ENCODE measurements around the gene RPS27A. TPM values are rescaled to one million over a fixed set of nuclear protein-coding genes. Genes with fewer than 3 reads are reported as not detected.

The RPS27A gene
- total and polyA plus RNA-seq, 10 of the 15 experiments (the other 5 are each of a cell fraction or from before 2014, with no cell fraction given), result 1,460 to 4,705 (median 1,996) TPM

- TF ChIP-seq NFYA (IDR thresholded peaks at IDR 0.05; ENCODE audit: borderline replicate concordance, low read depth, low read length), result no peak
- no peak for TF ChIP-seq ZBTB33 (IDR thresholded peaks at IDR 0.05)
- 0 out of 2 replicates have a peak, but pooled peaks have one; percentile 46 for TF ChIP-seq TBL1XR1 (IDR thresholded peaks at IDR 0.05; ENCODE audit: low read depth, low read length)
- TF ChIP-seq NFXL1 (IDR thresholded peaks at IDR 0.05; ENCODE audit: borderline replicate concordance), result no peak
- peak; percentile 62; the same call in 1 of the 2 replicates for TF ChIP-seq ZSCAN29 (IDR thresholded peaks at IDR 0.05)
- peak; percentile 68 for TF ChIP-seq MYC (IDR thresholded peaks at IDR 0.05; ENCODE audit: insufficient read depth, insufficient read length, insufficient replicate concordance, low read length, severe bottlenecking)
- TF ChIP-seq TAF1 (IDR thresholded peaks at IDR 0.05; ENCODE audit: borderline replicate concordance, low read depth, low read length), result peak; percentile 89
- no peak for TF ChIP-seq RFX5 (IDR thresholded peaks at IDR 0.05; ENCODE audit: low read depth, low read length)
- no peak for TF ChIP-seq SUPT20H (IDR thresholded peaks at IDR 0.05; ENCODE audit: borderline replicate concordance, control insufficient read depth, low read depth, low read length)
- TF ChIP-seq ETV6 (conservative IDR thresholded peaks at IDR 0.05 in 1 of 2, IDR thresholded peaks at IDR 0.05 in 1 of 2; ENCODE audit: borderline replicate concordance in 1 of 2, low read depth in 1 of 2), result peak in 1 of 2 experiments; percentile 79; a peak in 1 of 4 replicates
- TF ChIP-seq BHLHE40 (IDR thresholded peaks at IDR 0.05; ENCODE audit: borderline replicate concordance in 1 of 2, low read depth in 2 of 2, low read length in 1 of 2), result peak; percentile 71 to 86
- peak; percentile 88 for TF ChIP-seq HCFC1 (IDR thresholded peaks at IDR 0.05; ENCODE audit: low read length)
- TF ChIP-seq LARP7 (IDR thresholded peaks at IDR 0.05), result peak; percentile 94
- TF ChIP-seq NR2F1 (conservative IDR thresholded peaks at IDR 0.05), result peak; percentile 91
- TF ChIP-seq ATF2 (IDR thresholded peaks at IDR 0.05; ENCODE audit: low read length), result peak; percentile 68; the same call in 1 of the 2 replicates
- peak; percentile 93 for TF ChIP-seq MXI1 (IDR thresholded peaks at IDR 0.05; ENCODE audit: low read depth, low read length)
- TF ChIP-seq ATF7 (IDR thresholded peaks at IDR 0.05; ENCODE audit: low read depth), result peak; percentile 59; the same call in 1 of the 2 replicates
- no peak; the same call in 1 of the 2 replicates for TF ChIP-seq NFIC (IDR thresholded peaks at IDR 0.05; ENCODE audit: low read depth, low read length)
- TF ChIP-seq NFYB (IDR thresholded peaks at IDR 0.05; ENCODE audit: insufficient read depth, low read depth, low read length), result no peak
- TF ChIP-seq RBBP5 (conservative IDR thresholded peaks at IDR 0.05), result no peak
- TF ChIP-seq ZBED1 (IDR thresholded peaks at IDR 0.05; ENCODE audit: borderline replicate concordance), result peak; percentile 83; the same call in 1 of the 2 replicates
- TF ChIP-seq ZNF207 (IDR thresholded peaks at IDR 0.05; ENCODE audit: borderline replicate concordance), result peak; percentile 91
- no peak for TF ChIP-seq FOS (IDR thresholded peaks at IDR 0.05; ENCODE audit: borderline replicate concordance, extremely low read depth, insufficient read length)
- TF ChIP-seq SKIL (IDR thresholded peaks at IDR 0.05; ENCODE audit: low read depth, poor library complexity, severe bottlenecking), result peak; percentile 92
- TF ChIP-seq CHD4 (IDR thresholded peaks at IDR 0.05), result no peak
- peak; percentile 47; the same call in 1 of the 2 replicates for TF ChIP-seq FOXK2 (IDR thresholded peaks at IDR 0.05)
Observed at GRCh38 chr2:55268907-55269644, 36.6 kb downstream of the RPS27A start, which contains the start of gene MTIF2 (continued).

Measured in GM12878 (cell line).